MM.1S (cell line): ENCODE results near the gene RNASE9.

Experiments
- CTCF ChIP-seq: fragments of 300-600 bp; sonication (generic); IDR thresholded peaks from 2 replicates; pipeline ENCODE4 v1.5.1; 2016; ENCODE audit warnings: antibody characterized with exemption, low read length, mixed read lengths
- EZH2 ChIP-seq: fragments of 300-600 bp; sonication (generic); optimal IDR thresholded peaks from 2 replicates; pipeline ENCODE3; 2017; ENCODE audit warnings: low read depth, mild to moderate bottlenecking, antibody characterized with exemption, low read length, mixed read lengths

DNA sequence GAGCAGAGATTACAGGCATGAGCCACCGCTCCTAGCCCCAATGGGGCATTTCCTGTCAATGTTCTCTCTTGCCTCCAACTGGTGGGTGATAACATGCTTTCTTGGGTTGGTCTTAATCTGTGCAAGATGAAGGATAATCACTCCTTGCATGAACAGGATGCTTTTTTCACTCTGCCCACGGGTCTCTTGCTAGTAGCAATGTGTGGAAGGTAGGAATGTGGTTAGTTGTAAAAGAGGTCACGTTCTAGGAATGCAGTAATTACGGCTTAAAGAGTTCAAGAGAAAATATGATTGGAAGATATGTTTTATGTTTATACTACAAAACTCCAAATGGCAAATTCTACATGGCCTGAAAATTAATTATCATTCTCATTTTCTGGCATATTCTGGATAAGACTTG is 45.0 kb downstream of the RNASE9 start:
- no peak for TF ChIP-seq CTCF
- no peak for TF ChIP-seq EZH2
